HG03354 (cell line): Measurements from ENCODE around the gene SMAD3.

Source experiments
- ATAC-seq: cut with Tn5 transposase; IDR thresholded peaks from one replicate; pipeline ENCODE4 v1.9.1; 2021; ENCODE audit warnings: mild to moderate bottlenecking; ENCODE audit not compliant: unreplicated experiment, poor library complexity, severe bottlenecking

Gene SMAD3

GRCh38 chr15:67077641-67078215, 12.3 kb downstream of the SMAD3 start:
- no peak for ATAC-seq

GRCh38 chr15:67079361-67079760, 14.0 kb downstream of the SMAD3 start:
- ATAC-seq: no peak

GRCh38 chr15:67080118-67080899, 14.9 kb downstream of the SMAD3 start:
- no peak for ATAC-seq

GRCh38 chr15:67080900-67081431, 15.6 kb downstream of the SMAD3 start:
- ATAC-seq: peak; percentile 50

- ATAC-seq: no peak
These were observed 16.7 kb downstream of the SMAD3 start for GRCh38 chr15:67082007-67082536.

GRCh38 chr15:67083135-67083762, 17.8 kb downstream of the SMAD3 start:
- ATAC-seq: no peak

GRCh38 chr15:67084561-67084960, 19.2 kb downstream of the SMAD3 start:
- ATAC-seq: no peak

- ATAC-seq: peak; percentile 33
These were observed 19.9 kb downstream of the SMAD3 start for GRCh38 chr15:67085237-67085817.

GRCh38 chr15:67085818-67086636, 20.6 kb downstream of the SMAD3 start:
- peak; percentile 55 for ATAC-seq

GRCh38 chr15:67086637-67086914, 21.2 kb downstream of the SMAD3 start:
- no peak for ATAC-seq

GRCh38 chr15:67087507-67088172, 22.2 kb downstream of the SMAD3 start:
- no peak for ATAC-seq

- no peak for ATAC-seq
These were observed 24.1 kb downstream of the SMAD3 start for GRCh38 chr15:67089217-67090193.

GRCh38 chr15:67090297-67091070, 25.1 kb downstream of the SMAD3 start:
- ATAC-seq: no peak

- peak; percentile 83 for ATAC-seq
These were observed 25.9 kb downstream of the SMAD3 start for GRCh38 chr15:67091071-67091979.

- ATAC-seq: no peak
These were observed 26.7 kb downstream of the SMAD3 start for GRCh38 chr15:67091980-67092677.
